ENCODE measurements around the gene CACNA1A.
"Not testable (repeated sequence)": the region's sequence is repeated elsewhere in the genome, so short reads cannot be mapped to it uniquely, and the experiment has no call there.

Gene CACNA1A

GRCh38 chr19:13281567-13282291 is 224.6 kb downstream of the CACNA1A start:
- no peak for DNase-seq (ENCODE audit: low read depth in 3 of 3)

GRCh38 chr19:13277104-13277809 is 229.0 kb downstream of the CACNA1A start:
- DNase-seq (ENCODE audit: low read depth in 3 of 3), result peak; percentile 22 to 56 (median 53)

- no peak for DNase-seq (ENCODE audit: low read depth in 3 of 3)
Measured at GRCh38 chr19:13275016-13275722, 231.1 kb downstream of the CACNA1A start.

- DNase-seq (ENCODE audit: low read depth in 3 of 3), result no peak
Measured at GRCh38 chr19:13270514-13271105, 235.7 kb downstream of the CACNA1A start.

- no peak for DNase-seq (ENCODE audit: low read depth in 3 of 3)
Measured at GRCh38 chr19:13269348-13269747, 236.9 kb downstream of the CACNA1A start.

GRCh38 chr19:13267889-13268288 is 238.4 kb downstream of the CACNA1A start:
- DNase-seq (ENCODE audit: low read depth in 3 of 3), result no peak

- DNase-seq (ENCODE audit: low read depth in 3 of 3), result no peak
Measured at GRCh38 chr19:13267131-13267530, 239.1 kb downstream of the CACNA1A start.

GRCh38 chr19:13262450-13262849 is 243.8 kb downstream of the CACNA1A start:
- no peak for DNase-seq (ENCODE audit: low read depth in 3 of 3)

- DNase-seq (ENCODE audit: low read depth in 3 of 3), result peak in 1 of 3 donors; percentile 8
Measured at GRCh38 chr19:13260883-13261653, 245.2 kb downstream of the CACNA1A start.

- DNase-seq (ENCODE audit: low read depth in 3 of 3), result no peak
Measured at GRCh38 chr19:13256918-13257317, 249.4 kb downstream of the CACNA1A start.

GRCh38 chr19:13256398-13256797 is 249.9 kb downstream of the CACNA1A start:
- not testable (repeated sequence) for DNase-seq (ENCODE audit: low read depth in 3 of 3)

- DNase-seq (ENCODE audit: low read depth in 3 of 3), result no peak
Measured at GRCh38 chr19:13255719-13256059, 250.6 kb downstream of the CACNA1A start.

- no peak for DNase-seq (ENCODE audit: low read depth in 3 of 3)
Measured at GRCh38 chr19:13255041-13255718, 251.1 kb downstream of the CACNA1A start.

- no peak for DNase-seq (ENCODE audit: low read depth in 3 of 3)
Measured at GRCh38 chr19:13252569-13253335, 253.5 kb downstream of the CACNA1A start.

GRCh38 chr19:13244920-13245319 is 261.4 kb downstream of the CACNA1A start:
- no peak for DNase-seq (ENCODE audit: low read depth in 3 of 3)

- no peak for DNase-seq (ENCODE audit: low read depth in 3 of 3)
Measured at GRCh38 chr19:13241231-13242104, 264.8 kb downstream of the CACNA1A start.

GRCh38 chr19:13240312-13241022 is 265.8 kb downstream of the CACNA1A start:
- no peak for DNase-seq (ENCODE audit: low read depth in 3 of 3)

- DNase-seq (ENCODE audit: low read depth in 3 of 3), result no peak
Measured at GRCh38 chr19:13238891-13239534, 267.3 kb downstream of the CACNA1A start.
